PC-3 (cell line): Measurements from ENCODE around the gene ATP6AP1.

ENCODE experiments used
- CTCF ChIP-seq: fragments of 300-600 bp; sonication (generic); conservative IDR thresholded peaks from 2 replicates; pipeline ENCODE4 v1.5.1; 2017; ENCODE audit warnings: antibody characterized with exemption, low read depth, mild to moderate bottlenecking, low read length
- EZH2 ChIP-seq: fragments of 300-600 bp; sonication (generic); IDR thresholded peaks from one replicate; pipeline ENCODE4 v1.6.1; 2017; ENCODE audit warnings: antibody characterized with exemption, mild to moderate bottlenecking, low read length; ENCODE audit not compliant: unreplicated experiment
- EZH2phosphoT487 ChIP-seq: fragments of 300-600 bp; sonication (generic); IDR thresholded peaks from 2 replicates; pipeline ENCODE4 v1.6.1; 2018; ENCODE audit warnings: mild to moderate bottlenecking, antibody characterized with exemption, low read length, borderline replicate concordance

GRCh38 chrX:154413142-154413541 lies 15.3 kb upstream of the ATP6AP1 start:
- TF ChIP-seq CTCF (no peak; the same call in 1 of the 2 replicates), EZH2 (no peak), EZH2phosphoT487 (no peak)
